HCT116 (cell line): ENCODE results near the gene FILIP1. TPM values are rescaled to one million over a fixed set of nuclear protein-coding genes. Genes with fewer than 3 reads are reported as not detected.

Experiments used
- ATAC-seq: fragments of 200-7000 bp; cut with Tn5 transposase; 2 replicates; pipeline ENCODE4 v1.9.1; 2020; ENCODE audit warnings: mild to moderate bottlenecking, moderate library complexity
- BruUV-seq: library from RNA; stranded (reverse); fragments of 400-500 nt; replicated peaks from 2 replicates; lab custom pipeline; 2021; lab: Mats Ljungman, UMichigan
- CTCF ChIA-PET: fragments of 300-600 bp; sonication (Branson Sonifier 250); formaldehyde crosslinking; loops from one replicate; lab custom pipeline; 2021; ENCODE audit warnings: antibody characterized with exemption; lab: Charles Lee
- POLR2A ChIA-PET: fragments of 300-600, 350-600 bp; sonication (Branson Sonifier 250); formaldehyde crosslinking; loops from one replicate; lab custom pipeline; 2021; ENCODE audit warnings: antibody characterized with exemption; lab: Charles Lee
- RAD21 ChIA-PET, 2 experiments: fragments of 300-600 bp; sonication (Branson Sonifier 250); formaldehyde crosslinking; loops; one replicate each; lab custom pipeline; 2023; ENCODE audit warnings: low total read pairs in 2 of 2; ENCODE audit not compliant: uncharacterized antibody in 2 of 2, unreplicated experiment in 2 of 2, low non-redundant PET in 1 of 2; lab: Charles Lee
- DNase-seq: peaks from one replicate; pipeline ENCODE4 v3.0.0-alpha.2; 2010; ENCODE audit warnings: low read depth, low spot score
- H2AFZ ChIP-seq: fragments of 200-600 bp; shearing (Covaris generic), sonication (generic); 2 replicates; pipeline ENCODE4 v1.6.1; 2017; ENCODE audit warnings: low read depth, mixed run types, mixed read lengths, antibody characterized with exemption, low read length; ENCODE audit not compliant: poor library complexity, severe bottlenecking
- H3K27ac ChIP-seq: 2 replicates; pipeline ENCODE4 v1.5.1; 2012; ENCODE audit warnings: low read depth, low read length
- H3K27me3 ChIP-seq: fragments of 200-600 bp; sonication (generic); 2 replicates; pipeline ENCODE4 v1.6.1; 2016; ENCODE audit warnings: mixed run types, low read length, mixed read lengths; ENCODE audit not compliant: insufficient read depth
- H3K36me3 ChIP-seq, 2 experiments: fragments of 200-500 bp in 1 of 2; fragments of 200-600 bp in 1 of 2; sonication (Bioruptor generic) in 1 of 2; sonication (generic) in 1 of 2; 2 replicates each; pipeline versions ENCODE4 v1.5.1 to v1.6.1; 2014 to 2016; ENCODE audit warnings: low read length in 2 of 2, inconsistent platforms in 1 of 2, mixed read lengths in 1 of 2, mixed run types in 1 of 2; ENCODE audit not compliant: insufficient read depth in 2 of 2, control insufficient read depth in 1 of 2
- H3K4me1 ChIP-seq, 2 experiments: fragments of 200-600 bp in 1 of 2; sonication (generic) in 1 of 2; 2 replicates each; pipeline versions ENCODE4 v1.5.1 to v1.6.1; 2012 to 2017; ENCODE audit warnings: low read length in 2 of 2, inconsistent platforms in 1 of 2, mild to moderate bottlenecking in 1 of 2, mixed read lengths in 1 of 2, mixed run types in 1 of 2, moderate library complexity in 1 of 2; ENCODE audit not compliant: insufficient read depth in 2 of 2, control insufficient read depth in 1 of 2
- H3K4me2 ChIP-seq: fragments of 200-600 bp; sonication (generic); 2 replicates; pipeline ENCODE4 v1.6.1; 2017; ENCODE audit warnings: mixed run types, low read length, mixed read lengths
- H3K4me3 ChIP-seq, 2 experiments: fragments of 200-600 bp in 1 of 2; sonication (generic) in 1 of 2; replicated peaks in 1 of 2; 2 replicates each; pipeline ENCODE4 v1.5.1; 2011 to 2016; ENCODE audit warnings: low read length in 2 of 2, control low read depth in 1 of 2, low read depth in 1 of 2, mild to moderate bottlenecking in 1 of 2, mixed read lengths in 1 of 2, mixed run types in 1 of 2
- H3K79me2 ChIP-seq: fragments of 200-600 bp; sonication (generic); 2 replicates; pipeline ENCODE4 v1.6.1; 2017; ENCODE audit warnings: mild to moderate bottlenecking, mixed run types, low read length, moderate library complexity, mixed read lengths; ENCODE audit not compliant: insufficient read depth
- H3K9ac ChIP-seq: fragments of 200-600 bp; sonication (generic); 2 replicates; pipeline ENCODE4 v1.6.1; 2016; ENCODE audit warnings: low read length, mixed read lengths
- H3K9me2 ChIP-seq: fragments of 200-600 bp; sonication (generic), shearing (Covaris generic); 2 replicates; pipeline ENCODE4 v1.6.1; 2017; ENCODE audit warnings: mixed run types, mild to moderate bottlenecking, moderate library complexity; ENCODE audit not compliant: insufficient read depth
- H3K9me3 ChIP-seq, 2 experiments: fragments of 200-500 bp in 1 of 2; fragments of 200-600 bp in 1 of 2; sonication (Bioruptor generic) in 1 of 2; sonication (generic) in 1 of 2; 2 replicates each; pipeline ENCODE4 v1.6.1; 2014 to 2017; ENCODE audit warnings: low read length in 2 of 2, mixed read lengths in 2 of 2, inconsistent platforms in 1 of 2, low read depth in 1 of 2, mild to moderate bottlenecking in 1 of 2, mixed run types in 1 of 2, moderate library complexity in 1 of 2; ENCODE audit not compliant: control insufficient read depth in 1 of 2, insufficient read depth in 1 of 2
- H4K20me1 ChIP-seq: fragments of 200-600 bp; sonication (generic), shearing (Covaris generic); 2 replicates; pipeline ENCODE4 v1.6.1; 2017; ENCODE audit warnings: mixed run types, mild to moderate bottlenecking, moderate library complexity; ENCODE audit not compliant: insufficient read depth
- ATF3 ChIP-seq: IDR thresholded peaks from 2 replicates; pipeline ENCODE4 v1.6.1; 2012
- CBX3 ChIP-seq: IDR thresholded peaks from 2 replicates; pipeline ENCODE4 v1.6.1; 2012; ENCODE audit warnings: low read depth
- CTCF ChIP-seq, 3 experiments: fragments of 200-600 bp in 1 of 3; sonication (generic) in 1 of 3; IDR thresholded peaks in 2 of 3; conservative IDR thresholded peaks in 1 of 3; 2 replicates each; pipeline ENCODE4 v1.5.1; 2012 to 2017; ENCODE audit warnings: low read depth in 2 of 3, low read length in 2 of 3, antibody characterized with exemption in 1 of 3, borderline replicate concordance in 1 of 3, control low read depth in 1 of 3, mild to moderate bottlenecking in 1 of 3, mixed read lengths in 1 of 3, mixed run types in 1 of 3, moderate library complexity in 1 of 3; ENCODE audit not compliant: insufficient read depth in 1 of 3
- EGR1 ChIP-seq: IDR thresholded peaks from 2 replicates; pipeline ENCODE4 v1.6.1; 2012; ENCODE audit warnings: low read depth
- ELF1 ChIP-seq: IDR thresholded peaks from 2 replicates; pipeline ENCODE4 v1.6.1; 2012; ENCODE audit warnings: low read depth, borderline replicate concordance
- EZH2 ChIP-seq: fragments of 200-600 bp; sonication (generic); IDR thresholded peaks from 2 replicates; pipeline ENCODE4 v1.6.1; 2017; ENCODE audit warnings: antibody characterized with exemption, mixed run types
- EZH2phosphoT487 ChIP-seq: fragments of 200-600 bp; IDR thresholded peaks from 2 replicates; pipeline ENCODE4 v1.6.1; 2018; ENCODE audit warnings: antibody characterized with exemption, borderline replicate concordance
- FOSL1 ChIP-seq: IDR thresholded peaks from 2 replicates; pipeline ENCODE4 v1.6.1; 2012; ENCODE audit warnings: low read depth
- JUND ChIP-seq: IDR thresholded peaks from 2 replicates; pipeline ENCODE4 v1.6.1; 2012
- POLR2A ChIP-seq: IDR thresholded peaks from 2 replicates; pipeline ENCODE4 v1.7.0; 2011; ENCODE audit warnings: borderline replicate concordance; ENCODE audit not compliant: insufficient read depth, insufficient read length; ENCODE audit errors: extremely low read depth
- RAD21 ChIP-seq: IDR thresholded peaks from 2 replicates; pipeline ENCODE4 v1.6.1; 2012; ENCODE audit warnings: low read depth, mild to moderate bottlenecking
- SP1 ChIP-seq: IDR thresholded peaks from 2 replicates; pipeline ENCODE4 v1.6.1; 2012; ENCODE audit warnings: low read depth
- YY1 ChIP-seq: IDR thresholded peaks from 2 replicates; pipeline ENCODE4 v1.6.1; 2011; ENCODE audit warnings: low read length, low read depth, moderate library complexity, mild to moderate bottlenecking; ENCODE audit not compliant: insufficient replicate concordance; ENCODE audit errors: extremely low read depth
- ZFX ChIP-seq: fragments of 450-650 bp; IDR thresholded peaks from 2 replicates; pipeline ENCODE4 v1.6.1; 2017
- ZNF274 ChIP-seq: fragments of 200-500 bp; sonication (Bioruptor generic); IDR thresholded peaks from 2 replicates; pipeline ENCODE4 v1.6.1; 2014; ENCODE audit warnings: mild to moderate bottlenecking, low read depth, low read length, inconsistent platforms
- intact Hi-C: fragments of 100-400 bp; cut with micrococcal nuclease; formaldehyde crosslinking; loops from 2 replicates; pipeline ENCODE4 v1.10.0; 2022
- total RNA-seq: library from RNA; stranded (reverse); gene quantifications from one replicate; pipeline ENCODE4 v1.2.1, GENCODE V29; 2021; ENCODE audit not compliant: unreplicated experiment

The FILIP1 gene
- total RNA-seq, 1 experiment from 2014 or later: 0.05 TPM

- Histone ChIP-seq H3K9me3 (no peaks in the 10 kb centered on the region), H2AFZ (peak overlapping the region; percentile 59), H4K20me1 (no peaks in the 10 kb centered on the region), H3K27me3 (no peaks in the 10 kb centered on the region), H3K9me2 (0 out of 2 replicates have a peak, but pooled peaks cover 5% of the 10 kb centered on the region), H3K36me3 (no peaks in the 10 kb centered on the region), H3K79me2 (no peaks in the 10 kb centered on the region), H3K9ac (no peak overlapping the region), H3K27ac (no peak overlapping the region), H3K4me2 (no peak overlapping the region), H3K4me1 (0 out of 4 replicates have a peak, but pooled peaks cover 0 to 4% of the 10 kb centered on the region in 2 experiments), H3K4me3 (no peak overlapping the region)
- CTCF ChIA-PET: interaction anchor here (1.5 kb wide), 1 partner anchor 11 kb away, joined by 4 read pairs; no protein-coding TSS in a partner anchor
- POLR2A ChIA-PET: no interaction called here
- DNase-seq: no peak
- TF ChIP-seq ZFX (no peak), YY1 (no peak), CTCF (IDR thresholded peaks at IDR 0.05 in 2 of 3, conservative IDR thresholded peaks at IDR 0.05 in 1 of 3; ENCODE audit: borderline replicate concordance in 1 of 3, insufficient read depth in 1 of 3, low read depth in 2 of 3, low read length in 2 of 3) (no peak), RAD21 (no peak), ATF3 (no peak), FOSL1 (no peak), JUND (no peak), EZH2phosphoT487 (no peak), CBX3 (no peak), ZNF274 (no peak), EZH2 (no peak), ELF1 (no peak), POLR2A (no peak), SP1 (no peak), EGR1 (no peak)
- intact Hi-C loops: no loop called here
- BruUV-seq: no TSS peak
- ATAC-seq: no peak
- RAD21 ChIA-PET: no interaction called here
Measured at GRCh38 chr6:75418233-75418632, 75.4 kb downstream of the FILIP1 start.
